Common myeloid progenitor, CD34-positive (primary cell): ENCODE results near the gene GH2.
A peak's percentile ranks its signal among the peaks of the same experiment; 100 is the strongest.

ENCODE experiments used
- CTCF ChIA-PET: fragments of 350-600 bp; sonication (Branson Sonifier 250); formaldehyde crosslinking; loops from one replicate; lab custom pipeline; 2021; ENCODE audit warnings: antibody characterized with exemption; lab: Charles Lee
- POLR2A ChIA-PET: fragments of 350-600 bp; sonication (Branson Sonifier 250); formaldehyde crosslinking; loops from one replicate; lab custom pipeline; 2021; ENCODE audit warnings: antibody characterized with exemption; lab: Charles Lee
- DNase-seq, 3 donors: peaks; one replicate each; pipeline versions ENCODE4 v3.0.0 to v3.0.0-alpha.2; 2013
- H3K27ac ChIP-seq, 2 experiments: 1 replicate in 1 of 2; 2 replicates in 1 of 2; pipeline ENCODE4 v1.7.0; 2013; ENCODE audit warnings: inconsistent platforms in 2 of 2, low read length in 2 of 2, mild to moderate bottlenecking in 2 of 2, low read depth in 1 of 2, moderate library complexity in 1 of 2; ENCODE audit not compliant: severe bottlenecking in 2 of 2, insufficient read depth in 1 of 2, poor library complexity in 1 of 2
- H3K27me3 ChIP-seq, 5 experiments: replicated peaks in 2 of 5; 1 replicate in 3 of 5; 2 replicates in 2 of 5; pipeline versions ENCODE4 v1.6.1 to v1.7.0; 2013; ENCODE audit warnings: low read length in 4 of 5, mild to moderate bottlenecking in 2 of 5, moderate library complexity in 2 of 5, inconsistent platforms in 1 of 5; ENCODE audit not compliant: insufficient read depth in 5 of 5, control insufficient read depth in 4 of 5
- H3K36me3 ChIP-seq, 4 experiments: 1 replicate in 2 of 4; 2 replicates in 2 of 4; pipeline versions ENCODE4 v1.6.1 to v1.7.0; 2013; ENCODE audit warnings: low read length in 3 of 4, control low read depth in 1 of 4, mild to moderate bottlenecking in 1 of 4; ENCODE audit not compliant: control insufficient read depth in 4 of 4, insufficient read depth in 4 of 4
- H3K4me1 ChIP-seq, 4 experiments: 1 replicate in 3 of 4; 2 replicates in 1 of 4; pipeline versions ENCODE4 v1.6.1 to v1.7.1; 2013; ENCODE audit warnings: low read length in 3 of 4, mild to moderate bottlenecking in 3 of 4, control low read depth in 1 of 4, inconsistent platforms in 1 of 4, moderate library complexity in 1 of 4; ENCODE audit not compliant: control insufficient read depth in 4 of 4, insufficient read depth in 4 of 4; ENCODE audit errors: control extremely low read depth in 1 of 4
- H3K4me3 ChIP-seq, 7 experiments: 1 replicate in 4 of 7; 2 replicates in 3 of 7; pipeline versions ENCODE4 v1.5.1 to v1.7.0; 2013; ENCODE audit warnings: mild to moderate bottlenecking in 7 of 7, low read length in 6 of 7, moderate library complexity in 6 of 7, inconsistent platforms in 2 of 7, low read depth in 2 of 7, control low read depth in 1 of 7; ENCODE audit not compliant: insufficient read depth in 4 of 7, control insufficient read depth in 1 of 7; ENCODE audit errors: extremely low read depth in 1 of 7
- H3K9me3 ChIP-seq, 5 experiments: 1 replicate in 4 of 5; 2 replicates in 1 of 5; pipeline versions ENCODE4 v1.6.1 to v1.7.1; 2013; ENCODE audit warnings: low read length in 4 of 5, mild to moderate bottlenecking in 2 of 5, inconsistent platforms in 1 of 5, low read depth in 1 of 5, moderate library complexity in 1 of 5; ENCODE audit not compliant: control insufficient read depth in 4 of 5, insufficient read depth in 2 of 5; ENCODE audit errors: control extremely low read depth in 1 of 5
- WGBS: methylation state at CpG from one replicate; pipeline ENCODE4 v1.1.5; 2013; ENCODE audit not compliant: insufficient coverage; 5-methylcytosine and 5-hydroxymethylcytosine counted together

The GH2 gene

DNA sequence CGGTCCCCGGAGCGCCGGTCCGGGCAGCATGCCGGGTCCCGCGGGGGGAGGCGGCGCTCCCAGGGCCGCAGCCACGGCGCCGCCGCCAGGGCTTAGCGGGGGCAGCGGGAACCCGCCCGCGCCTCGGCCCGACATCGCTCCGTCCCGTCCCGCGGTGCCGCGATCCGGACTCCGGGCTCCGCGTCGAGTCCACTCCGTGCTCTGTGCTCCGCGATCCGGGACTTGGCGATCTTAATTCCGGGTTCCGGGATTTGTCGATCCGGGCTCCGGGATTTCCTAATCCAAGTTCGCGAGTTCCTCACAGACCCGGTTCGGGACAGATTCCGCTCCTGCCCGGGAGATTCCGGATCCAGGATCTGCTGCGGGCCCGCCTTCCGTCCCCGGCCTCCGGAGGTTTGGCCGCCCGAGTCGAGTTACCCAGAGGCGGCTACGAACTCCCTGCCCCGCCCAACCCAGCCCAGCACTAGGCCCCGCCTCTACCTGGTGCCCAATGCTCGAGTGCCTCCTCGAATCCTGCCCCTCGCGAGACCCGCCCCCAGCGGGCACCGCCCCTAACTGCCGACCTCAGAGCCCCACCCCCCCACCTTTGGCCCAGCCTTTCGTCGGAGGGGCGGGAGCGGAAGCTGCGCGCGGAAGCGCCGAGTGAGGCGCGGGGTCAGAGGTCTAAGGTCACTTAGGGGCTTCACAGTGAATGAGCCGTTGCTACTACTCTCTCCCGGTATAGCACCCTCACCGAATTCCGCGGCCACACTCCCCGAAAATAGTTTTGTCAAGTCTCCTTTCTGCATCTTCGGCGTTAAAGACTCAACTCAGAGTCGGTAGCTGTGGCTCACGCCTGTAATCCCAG lies 39.0 kb downstream of the GH2 start, which contains the start of gene SMARCD2:
TSS of gene SMARCD2 (minus strand) at position 146 of the 847 bp plus-strand sequence. CDS start at position 135, 11 bp downstream.
- Histone ChIP-seq H3K27me3 (no peaks in the 10 kb centered on the region), H3K9me3 (no peaks in the 10 kb centered on the region), H3K4me1 (peaks cover 17 to 49% (median 47%) of the 10 kb centered on the region in 4 experiments), H3K27ac (peak within 1 kb of the TSS; percentile 61 to 86), H3K36me3 (peaks cover 0 to 4% (median 0%) of the 10 kb centered on the region in 4 experiments), H3K4me3 (peak within 1 kb of the TSS; percentile 72 to 90 (median 86))
- POLR2A ChIA-PET, result interaction anchor here (0.7 to 1.0 kb wide), 2 partner anchors 60 to 656 kb away, joined by 3 read pairs; no protein-coding TSS in a partner anchor
- DNase-seq, result peak; percentile 98 to 99 (median 99)
- CTCF ChIA-PET, result interaction anchor here (0.8 to 4.7 kb wide), 10 partner anchors 8 to 26 kb away, joined by 3 to 27 read pairs (median 4); no protein-coding TSS in a partner anchor
- 0% methylated on average over 73 of the region's 92 CpGs for WGBS

DNA sequence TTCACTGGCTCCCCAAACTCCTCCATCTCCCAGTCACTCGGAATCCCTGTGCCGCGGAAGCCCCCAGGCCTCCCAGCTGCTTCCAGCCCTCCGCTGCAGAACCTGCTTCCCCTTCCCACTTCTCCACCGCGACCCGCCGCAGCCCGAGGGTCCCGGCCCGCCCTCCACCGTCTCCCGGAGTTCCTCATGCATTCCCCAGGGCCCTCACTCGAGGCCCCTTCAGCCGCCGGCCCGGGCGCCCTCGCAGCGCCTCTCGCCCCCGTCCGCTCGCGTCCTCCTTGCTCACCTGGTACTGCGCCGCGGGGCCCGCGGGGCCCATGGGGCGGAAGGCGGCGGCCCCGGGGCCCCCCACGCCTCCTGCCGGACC lies 39.6 kb downstream of the GH2 start:
- no peak for DNase-seq
- CTCF ChIA-PET, result interaction anchor here (0.9 to 6.1 kb wide), 3 partner anchors 12 to 16 kb away, joined by 3 to 51 read pairs (median 5); partner anchors contain the start of gene FTSJ3
- H3K36me3 ChIP-seq, result peaks cover 0 to 10% (median 3%) of the 10 kb centered on the region in 4 experiments
- H3K4me1 ChIP-seq, result peaks cover 17 to 50% (median 47%) of the 10 kb centered on the region in 4 experiments
- H3K27me3 ChIP-seq, result no peaks in the 10 kb centered on the region
- whole genome bisulfite sequencing, result 0% methylated on average over 34 of the region's 36 CpGs
- H3K9me3 ChIP-seq, result no peaks in the 10 kb centered on the region
- peak overlapping the region; percentile 50 to 86 for H3K27ac ChIP-seq
- POLR2A ChIA-PET, result interaction anchor here (1.1 kb wide), 1 partner anchor 69 kb away, joined by 3 read pairs; the partner anchor contains the start of genes CCDC47 and DDX42
- H3K4me3 ChIP-seq, result peak overlapping the region; percentile 72 to 90 (median 86)

GRCh38 chr17:63841350-63842172 lies 40.2 kb downstream of the GH2 start:
- POLR2A ChIA-PET, result interaction anchor here (1.1 to 1.3 kb wide), 2 partner anchors 9 to 68 kb away, joined by 3 to 4 read pairs; partner anchors contain the start of genes CCDC47 and DDX42
- H3K27me3 ChIP-seq, result no peaks in the 10 kb centered on the region
- H3K4me3 ChIP-seq, result peak overlapping the region; percentile 72 to 90 (median 86)
- no peaks in the 10 kb centered on the region for H3K9me3 ChIP-seq
- WGBS, result 11% methylated on average over 25 of the region's 26 CpGs
- H3K4me1 ChIP-seq, result peaks cover 17 to 50% (median 47%) of the 10 kb centered on the region in 4 experiments
- CTCF ChIA-PET, result interaction anchor here (0.9 to 6.1 kb wide), 3 partner anchors 11 to 15 kb away, joined by 3 to 51 read pairs (median 5); partner anchors contain the start of gene FTSJ3
- peak overlapping the region; percentile 50 to 86 for H3K27ac ChIP-seq
- DNase-seq, result no peak
- H3K36me3 ChIP-seq, result peaks cover 0 to 16% (median 8%) of the 10 kb centered on the region in 4 experiments

GRCh38 chr17:63840591-63841349 lies 41.0 kb downstream of the GH2 start:
- 88% methylated on average over 2 of the region's 4 CpGs for WGBS
- peaks cover 0 to 23% (median 14%) of the 10 kb centered on the region in 4 experiments for H3K36me3 ChIP-seq
- H3K4me1 ChIP-seq, result peaks cover 17 to 50% (median 47%) of the 10 kb centered on the region in 4 experiments
- DNase-seq, result no peak
- H3K27ac ChIP-seq, result peak overlapping the region in 1 of 2 experiments; percentile 86
- no peaks in the 10 kb centered on the region for H3K27me3 ChIP-seq
- H3K4me3 ChIP-seq, result peak overlapping the region; percentile 72 to 90 (median 86)
- CTCF ChIA-PET, result interaction anchor here (0.9 to 6.1 kb wide), 4 partner anchors 8 to 25 kb away, joined by 3 to 51 read pairs (median 4); partner anchors contain the start of gene FTSJ3
- POLR2A ChIA-PET, result interaction anchor here (0.6 to 1.3 kb wide), 3 partner anchors 8 to 74 kb away, joined by 3 to 4 read pairs (median 3); partner anchors contain the start of genes CCDC47 and DDX42
- H3K9me3 ChIP-seq, result no peaks in the 10 kb centered on the region

DNA sequence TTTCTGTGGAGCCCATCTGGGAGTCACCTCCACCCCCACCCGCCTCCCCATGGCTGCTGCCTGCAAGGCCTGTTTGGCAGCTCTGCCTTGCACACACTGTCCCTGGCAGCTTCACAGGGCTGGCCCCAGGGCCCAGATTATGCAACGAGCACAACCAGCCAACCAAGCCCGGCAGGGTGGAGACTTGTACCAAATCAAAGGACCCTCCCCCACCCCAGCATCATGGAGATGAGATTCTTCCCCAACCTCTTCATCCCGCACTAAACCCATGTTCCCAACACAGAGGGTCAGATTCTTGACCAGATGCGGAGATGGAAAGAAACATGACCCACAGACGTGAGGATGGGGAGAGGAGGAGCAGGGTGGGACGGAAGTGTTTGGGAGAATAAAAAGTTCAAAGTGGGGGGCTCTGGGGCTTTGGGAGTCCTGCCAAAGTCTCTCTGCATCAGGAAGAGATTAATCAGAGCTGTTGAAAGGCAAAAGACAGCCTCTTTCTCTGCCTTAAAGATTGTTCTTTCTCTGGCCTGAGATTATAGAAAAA lies 43.0 kb downstream of the GH2 start:
- peaks cover 0 to 41% (median 28%) of the 10 kb centered on the region in 4 experiments for H3K36me3 ChIP-seq
- H3K4me3 ChIP-seq, result peak overlapping the region in 3 of 7 experiments; percentile 28 to 59 (median 52)
- DNase-seq, result peak in 1 of 3 donors; percentile 36
- H3K4me1 ChIP-seq, result peaks cover 10 to 53% (median 48%) of the 10 kb centered on the region in 4 experiments
- POLR2A ChIA-PET, result interaction anchor here (1.0 to 1.1 kb wide), 2 partner anchors 9 to 137 kb away, joined by 3 read pairs; no protein-coding TSS in a partner anchor
- H3K27ac ChIP-seq, result peak overlapping the region in 1 of 2 experiments; percentile 86
- H3K27me3 ChIP-seq, result no peaks in the 10 kb centered on the region
- CTCF ChIA-PET, result interaction anchor here (0.5 to 6.1 kb wide), 7 partner anchors 8 to 87 kb away, joined by 3 to 51 read pairs (median 3); partner anchors contain the start of gene FTSJ3
- no peaks in the 10 kb centered on the region for H3K9me3 ChIP-seq
- WGBS, result 10% methylated on average over 3 of the region's 7 CpGs
